Smooth muscle cell (in vitro differentiated cells): ENCODE results near the gene PPARD. TPM values are rescaled to one million over a fixed set of nuclear protein-coding genes. Genes with fewer than 3 reads are reported as not detected.
A peak's percentile ranks its signal among the peaks of the same experiment; 100 is the strongest.

ENCODE experiments used
- DNase-seq: peaks from one replicate; lab custom pipeline; 2025; ENCODE audit not compliant: unreplicated experiment; lab: John Stamatoyannopoulos, UW
- H2AFZ ChIP-seq: fragments of 200-600 bp; sonication (generic); 2 replicates; pipeline ENCODE4 v1.6.0; 2016; ENCODE audit warnings: antibody characterized with exemption, low read depth, mild to moderate bottlenecking
- H3F3A ChIP-seq: fragments of 200-600 bp; sonication (generic); 2 replicates; pipeline ENCODE4 v1.6.0; 2017; ENCODE audit warnings: antibody characterized with exemption, low read depth
- H3K27ac ChIP-seq: fragments of 200-600 bp; sonication (generic); 2 replicates; pipeline ENCODE4 v1.5.1; 2016; ENCODE audit warnings: low read depth, mild to moderate bottlenecking
- H3K27me3 ChIP-seq: fragments of 200-600 bp; sonication (generic); 2 replicates; pipeline ENCODE4 v1.6.1; 2016; ENCODE audit warnings: low read depth, mild to moderate bottlenecking
- H3K36me3 ChIP-seq: fragments of 200-600 bp; sonication (generic); 2 replicates; pipeline ENCODE4 v1.5.1; 2016; ENCODE audit warnings: low read depth
- H3K4me1 ChIP-seq: fragments of 200-600 bp; sonication (generic); 2 replicates; pipeline ENCODE4 v1.5.1; 2016; ENCODE audit warnings: low read depth
- H3K4me2 ChIP-seq: fragments of 200-600 bp; sonication (generic); 2 replicates; pipeline ENCODE4 v1.6.0; 2016; ENCODE audit warnings: mild to moderate bottlenecking
- H3K4me3 ChIP-seq: fragments of 200-600 bp; sonication (generic); 2 replicates; pipeline ENCODE4 v1.5.1; 2016; ENCODE audit warnings: mild to moderate bottlenecking
- H3K79me2 ChIP-seq: fragments of 200-600 bp; sonication (generic); 2 replicates; pipeline ENCODE4 v1.6.0; 2016; ENCODE audit warnings: low read depth, mild to moderate bottlenecking
- H3K9ac ChIP-seq: fragments of 200-600 bp; sonication (generic); 2 replicates; pipeline ENCODE4 v1.6.0; 2016; ENCODE audit warnings: low read depth
- H3K9me3 ChIP-seq: fragments of 200-600 bp; sonication (generic); replicated peaks from 2 replicates; pipeline ENCODE4 v1.5.1; 2016; ENCODE audit warnings: low read depth
- H4K20me1 ChIP-seq: fragments of 200-600 bp; sonication (generic); 2 replicates; pipeline ENCODE4 v1.6.0; 2016; ENCODE audit warnings: low read depth
- WGBS: methylation state at CpG from one replicate; pipeline ENCODE4 v1.1.7; 2016; ENCODE audit warnings: low lambda C conversion rate; 5-methylcytosine and 5-hydroxymethylcytosine counted together
- polyA plus RNA-seq: library from polyadenylated mRNA; unstranded; fragments of >200 nt; fragmentation: Nextera tagmentation; extraction: Ambion mirVana; gene quantifications from 2 replicates; pipeline ENCODE4 v1.2.1, GENCODE V29; 2016
- total RNA-seq: library from RNA; depleted of rRNA; stranded (reverse); fragments of >200 nt; gene quantifications from 2 replicates; pipeline ENCODE4 v1.2.3, GENCODE V29; 2014
- TF ChIP-seq, protein P1 (sequence below): fragments of 200-600 bp; sonication (generic); IDR thresholded peaks from 2 replicates; pipeline ENCODE4 v1.5.1; 2017; ENCODE audit warnings: borderline replicate concordance, mild to moderate bottlenecking, antibody characterized with exemption; ENCODE audit not compliant: insufficient read depth, poor library complexity, severe bottlenecking

Gene PPARD
- total and polyA plus RNA-seq, 2 experiments from 2014 or later: 8.2 to 31.1 TPM

DNA sequence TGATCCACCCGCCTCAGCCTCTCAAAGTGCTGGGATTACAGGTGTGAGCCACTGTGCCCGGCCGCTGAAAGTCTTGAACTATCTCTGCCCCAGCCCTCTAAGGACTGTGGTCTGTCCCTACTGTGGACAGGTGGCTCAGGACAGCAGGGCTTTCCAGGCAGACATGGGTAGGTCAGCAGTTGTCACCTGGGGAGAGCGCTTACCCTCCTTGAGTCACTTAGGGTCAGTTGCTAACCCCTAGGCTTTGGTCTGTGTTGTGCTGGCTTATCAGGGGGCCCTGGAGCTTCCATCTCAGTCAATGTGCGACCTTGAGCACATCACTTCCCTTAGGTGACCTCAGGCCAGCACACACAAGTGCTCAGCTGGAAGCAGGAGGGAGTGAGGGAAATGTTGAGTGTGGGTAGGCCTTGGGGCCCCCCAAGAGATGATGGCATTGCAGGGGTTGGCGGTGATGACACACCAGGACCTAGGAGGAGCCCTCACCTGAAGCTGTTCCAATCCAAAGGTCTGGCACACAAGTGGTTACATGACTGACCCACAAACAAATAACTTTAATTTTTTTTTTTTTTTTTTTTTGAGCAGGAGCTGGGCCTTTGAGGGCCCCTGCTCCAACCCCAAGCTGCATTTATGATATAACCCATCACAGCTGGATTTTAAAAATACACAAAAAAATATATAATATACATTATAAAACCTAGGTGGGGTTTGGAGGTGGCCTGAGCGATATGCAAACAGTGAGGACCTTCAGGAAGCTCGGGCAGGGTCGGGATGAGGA, 130.9 kb downstream of the PPARD start:
- peaks cover 38% of the 10 kb centered on the region for H3F3A ChIP-seq
- peaks cover 26% of the 10 kb centered on the region for H3K79me2 ChIP-seq
- no peaks in the 10 kb centered on the region for H3K27me3 ChIP-seq
- H3K9me3 ChIP-seq: no peaks in the 10 kb centered on the region
- H3K27ac ChIP-seq: peak overlapping the region; percentile 28
- H3K9ac ChIP-seq: no peak overlapping the region
- peaks cover 4% of the 10 kb centered on the region for H3K36me3 ChIP-seq
- no peak overlapping the region for H2AFZ ChIP-seq
- no peak overlapping the region for H3K4me2 ChIP-seq
- TF ChIP-seq, protein P1, sequence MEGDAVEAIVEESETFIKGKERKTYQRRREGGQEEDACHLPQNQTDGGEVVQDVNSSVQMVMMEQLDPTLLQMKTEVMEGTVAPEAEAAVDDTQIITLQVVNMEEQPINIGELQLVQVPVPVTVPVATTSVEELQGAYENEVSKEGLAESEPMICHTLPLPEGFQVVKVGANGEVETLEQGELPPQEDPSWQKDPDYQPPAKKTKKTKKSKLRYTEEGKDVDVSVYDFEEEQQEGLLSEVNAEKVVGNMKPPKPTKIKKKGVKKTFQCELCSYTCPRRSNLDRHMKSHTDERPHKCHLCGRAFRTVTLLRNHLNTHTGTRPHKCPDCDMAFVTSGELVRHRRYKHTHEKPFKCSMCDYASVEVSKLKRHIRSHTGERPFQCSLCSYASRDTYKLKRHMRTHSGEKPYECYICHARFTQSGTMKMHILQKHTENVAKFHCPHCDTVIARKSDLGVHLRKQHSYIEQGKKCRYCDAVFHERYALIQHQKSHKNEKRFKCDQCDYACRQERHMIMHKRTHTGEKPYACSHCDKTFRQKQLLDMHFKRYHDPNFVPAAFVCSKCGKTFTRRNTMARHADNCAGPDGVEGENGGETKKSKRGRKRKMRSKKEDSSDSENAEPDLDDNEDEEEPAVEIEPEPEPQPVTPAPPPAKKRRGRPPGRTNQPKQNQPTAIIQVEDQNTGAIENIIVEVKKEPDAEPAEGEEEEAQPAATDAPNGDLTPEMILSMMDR: no peak
- H3K4me3 ChIP-seq: no peak overlapping the region
- H3K4me1 ChIP-seq: peaks cover 14% of the 10 kb centered on the region
- peaks cover 63% of the 10 kb centered on the region for H4K20me1 ChIP-seq
- 86% methylated on average over 9 of the region's 9 CpGs for WGBS
- no peak for DNase-seq

DNA sequence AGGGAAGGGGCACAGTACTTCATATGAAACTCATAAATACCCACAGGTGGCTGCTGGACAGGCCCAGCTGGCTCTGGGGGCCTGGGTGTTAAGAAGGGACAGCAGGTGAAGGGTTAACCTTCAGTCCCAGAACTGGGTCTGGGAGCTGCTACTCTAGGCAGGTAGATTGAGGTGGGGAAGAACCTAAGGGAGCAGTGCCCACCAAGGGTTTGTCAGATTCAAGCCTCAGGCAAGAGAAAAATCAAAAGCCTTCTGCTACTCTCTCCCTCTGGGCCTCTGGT, 131.4 kb downstream of the PPARD start:
- H3K27ac ChIP-seq: peak overlapping the region; percentile 28
- TF ChIP-seq, protein P1: no peak

DNA sequence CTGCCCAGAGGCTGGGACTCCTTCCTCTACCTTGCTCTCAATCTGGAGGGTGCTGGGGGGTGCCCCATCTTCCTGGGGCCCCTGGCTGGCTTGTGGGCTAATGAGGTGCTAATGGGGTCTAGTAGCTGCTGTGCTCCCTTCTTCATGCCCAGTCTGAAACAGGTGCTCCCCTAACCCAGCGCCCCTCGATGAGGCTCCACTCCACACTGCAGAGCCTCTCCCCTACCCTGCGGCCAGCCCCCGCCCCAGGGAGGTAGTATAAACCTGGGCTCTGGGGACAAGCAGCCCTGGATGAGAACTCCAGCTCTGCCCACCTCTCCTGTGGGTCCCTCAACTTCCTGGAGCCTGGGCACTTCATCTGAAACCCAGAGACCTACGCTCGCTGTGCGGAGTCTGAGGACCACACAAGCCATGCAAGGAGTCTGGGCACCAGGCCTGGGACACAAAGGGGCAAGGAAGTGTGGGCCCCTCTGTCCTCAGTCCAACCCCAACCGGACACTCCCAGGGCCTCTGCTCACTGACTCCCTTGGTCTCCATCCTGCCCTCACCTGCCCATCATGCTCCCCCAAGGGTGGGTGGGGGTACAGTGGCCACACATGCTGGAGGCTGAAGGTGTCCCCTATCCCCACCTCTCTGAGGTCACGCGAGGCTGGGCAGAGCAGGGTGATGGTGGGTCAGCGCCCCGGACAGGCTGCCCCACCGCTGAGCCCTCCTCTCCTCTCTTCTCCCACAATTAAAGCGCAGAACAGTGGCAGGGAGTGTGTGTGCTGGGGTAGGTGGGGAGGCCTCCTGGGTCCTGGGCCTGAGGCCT, 132.0 kb downstream of the PPARD start:
- peaks cover 53% of the 10 kb centered on the region for H4K20me1 ChIP-seq
- peaks cover 4% of the 10 kb centered on the region for H3K36me3 ChIP-seq
- no peak overlapping the region for H3K4me3 ChIP-seq
- peaks cover 16% of the 10 kb centered on the region for H3K79me2 ChIP-seq
- no peaks in the 10 kb centered on the region for H3K9me3 ChIP-seq
- peaks cover 31% of the 10 kb centered on the region for H3F3A ChIP-seq
- H3K4me1 ChIP-seq: peaks cover 14% of the 10 kb centered on the region
- DNase-seq: no peak
- H2AFZ ChIP-seq: no peak overlapping the region
- no peaks in the 10 kb centered on the region for H3K27me3 ChIP-seq
- no peak overlapping the region for H3K4me2 ChIP-seq
- TF ChIP-seq, protein P1: no peak
- 93% methylated on average over 14 of the region's 14 CpGs for WGBS
- H3K27ac ChIP-seq: no peak overlapping the region
- no peak overlapping the region for H3K9ac ChIP-seq

More for the DNA sequence above, 131.4 kb downstream of the PPARD start:
- Histone ChIP-seq H3K4me3 (no peak overlapping the region), H3K36me3 (peaks cover 4% of the 10 kb centered on the region), H3K27me3 (no peaks in the 10 kb centered on the region), H3K4me1 (peaks cover 14% of the 10 kb centered on the region), H3K79me2 (peaks cover 21% of the 10 kb centered on the region), H3K9ac (no peak overlapping the region), H3K9me3 (no peaks in the 10 kb centered on the region), H3K4me2 (no peak overlapping the region), H2AFZ (no peak overlapping the region), H3F3A (peaks cover 33% of the 10 kb centered on the region), H4K20me1 (peaks cover 58% of the 10 kb centered on the region)
- no peak for DNase-seq
